HPDE6-E6E7 (cell line): ENCODE data around the gene PKNOX2.

Experiments
- DNase-seq: peaks from one replicate; pipeline ENCODE4 v3.0.0; 2011; ENCODE audit warnings: missing footprints; ENCODE audit errors: extremely low spot score

The PKNOX2 gene

GRCh38 chr11:125481531-125481930 is 317.0 kb downstream of the PKNOX2 start:
- DNase-seq, result no peak
